HG02678 (cell line): ENCODE results near the gene UNC5B.

Experiments used
- ATAC-seq: cut with Tn5 transposase; IDR thresholded peaks from one replicate; pipeline ENCODE4 v1.9.1; 2021; ENCODE audit warnings: mild to moderate bottlenecking, moderate library complexity; ENCODE audit not compliant: unreplicated experiment

UNC5B gene

DNA sequence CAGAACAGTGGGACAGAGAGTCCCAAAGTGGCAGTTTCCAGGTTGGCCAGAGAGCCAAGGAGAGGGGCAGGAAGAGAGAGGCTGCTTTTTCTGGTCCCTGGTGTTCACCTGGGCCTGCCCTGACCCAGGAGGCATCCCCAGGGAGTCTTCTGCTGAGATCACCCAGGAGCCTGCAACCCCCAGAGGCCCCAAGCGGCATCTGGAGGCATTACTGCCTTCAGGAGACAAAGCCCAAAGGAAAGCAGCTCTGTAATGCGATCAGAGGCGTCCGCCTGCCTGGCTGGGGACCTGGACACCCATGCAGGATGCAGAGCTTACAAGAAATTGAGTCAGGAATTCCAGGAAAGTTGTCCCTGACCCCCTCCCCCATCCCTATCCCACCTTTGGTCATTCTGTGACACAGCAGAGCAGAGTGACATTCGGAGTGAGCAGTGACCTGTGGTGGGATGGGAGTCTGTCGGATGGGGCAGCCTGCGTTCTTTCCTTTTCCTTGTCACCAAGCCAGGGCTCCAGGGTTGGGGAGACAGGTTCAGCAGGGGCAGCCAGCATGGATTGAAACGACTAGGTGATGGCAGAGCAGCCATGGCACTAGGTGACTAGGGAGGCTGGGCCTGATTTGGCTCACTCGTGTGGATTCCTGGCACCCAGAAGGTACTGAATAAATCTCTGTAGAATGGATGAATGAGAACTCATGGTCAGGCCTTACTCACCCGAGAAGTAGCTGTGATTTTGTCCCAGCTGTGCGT lies 10.4 kb downstream of the UNC5B start:
- ATAC-seq = no peak

DNA sequence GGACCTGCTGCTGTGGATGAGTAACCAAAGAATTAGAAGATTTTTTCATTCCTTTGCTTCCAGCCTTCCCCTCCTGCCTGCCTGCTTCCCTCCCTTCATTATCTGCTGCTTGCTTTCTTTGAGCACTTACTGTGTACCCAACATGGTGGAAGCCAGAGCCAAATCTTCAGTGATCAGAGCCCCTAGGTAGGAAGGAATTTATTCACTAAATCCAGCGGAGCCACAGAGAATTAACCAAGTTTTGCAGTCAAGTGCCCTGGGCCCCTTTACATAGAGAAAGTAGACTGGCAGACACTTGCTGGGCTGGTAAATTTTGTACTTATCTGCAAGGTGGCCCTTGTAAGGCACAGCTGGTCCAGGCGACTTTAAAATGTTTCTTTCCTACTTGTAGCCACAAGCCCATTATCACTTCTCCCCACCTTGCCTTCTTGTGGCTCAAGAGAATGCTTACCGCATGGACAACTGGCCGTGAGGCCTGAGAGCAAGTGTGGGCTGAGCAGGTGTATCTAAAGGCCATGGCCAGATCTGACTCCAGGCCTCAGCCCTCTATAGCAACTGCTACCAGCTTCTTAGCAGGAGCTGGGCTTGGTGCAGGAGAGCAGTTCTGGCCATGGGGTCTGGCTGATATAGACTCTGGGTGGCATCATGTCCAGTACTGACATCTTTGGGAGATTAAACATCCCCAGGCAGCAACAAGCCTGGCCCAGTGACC lies 11.1 kb downstream of the UNC5B start:
- ATAC-seq = no peak

DNA sequence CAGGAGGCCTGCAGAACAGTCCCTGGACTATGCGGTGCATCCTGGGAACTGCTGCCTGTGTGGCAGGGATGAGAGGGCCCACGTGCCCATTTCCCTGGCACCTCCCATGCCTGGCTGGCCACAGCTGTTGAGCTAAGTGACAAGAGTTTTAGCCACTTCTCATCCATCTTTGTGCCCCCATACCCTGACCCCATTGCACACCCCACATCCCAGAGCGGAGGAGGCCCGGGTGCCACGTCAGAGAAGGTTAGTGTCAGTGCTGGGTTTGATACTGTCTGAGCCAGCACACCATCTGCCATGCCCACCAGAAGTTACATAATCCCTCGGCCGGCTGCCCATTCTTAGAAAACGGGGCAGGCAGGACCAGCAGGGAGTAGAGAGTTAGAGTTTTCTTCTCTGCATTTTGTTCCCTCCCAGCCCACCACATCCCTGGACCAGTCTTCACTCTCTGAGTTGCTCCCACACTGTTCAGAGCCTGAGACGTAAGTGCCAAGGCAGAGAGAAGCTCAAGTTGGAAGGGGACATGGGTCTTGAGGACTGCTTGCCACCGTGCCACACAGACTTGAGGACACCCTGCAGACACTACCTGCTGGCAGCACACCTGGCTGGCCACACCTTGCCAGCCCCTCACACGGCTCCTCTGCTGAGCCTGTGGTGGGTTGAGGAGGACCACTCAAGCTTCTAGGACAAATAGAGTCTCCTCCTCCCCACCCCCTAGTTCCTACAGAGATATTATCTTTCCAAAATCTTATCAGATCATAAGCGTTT lies 13.1 kb downstream of the UNC5B start:
- no peak for ATAC-seq

DNA sequence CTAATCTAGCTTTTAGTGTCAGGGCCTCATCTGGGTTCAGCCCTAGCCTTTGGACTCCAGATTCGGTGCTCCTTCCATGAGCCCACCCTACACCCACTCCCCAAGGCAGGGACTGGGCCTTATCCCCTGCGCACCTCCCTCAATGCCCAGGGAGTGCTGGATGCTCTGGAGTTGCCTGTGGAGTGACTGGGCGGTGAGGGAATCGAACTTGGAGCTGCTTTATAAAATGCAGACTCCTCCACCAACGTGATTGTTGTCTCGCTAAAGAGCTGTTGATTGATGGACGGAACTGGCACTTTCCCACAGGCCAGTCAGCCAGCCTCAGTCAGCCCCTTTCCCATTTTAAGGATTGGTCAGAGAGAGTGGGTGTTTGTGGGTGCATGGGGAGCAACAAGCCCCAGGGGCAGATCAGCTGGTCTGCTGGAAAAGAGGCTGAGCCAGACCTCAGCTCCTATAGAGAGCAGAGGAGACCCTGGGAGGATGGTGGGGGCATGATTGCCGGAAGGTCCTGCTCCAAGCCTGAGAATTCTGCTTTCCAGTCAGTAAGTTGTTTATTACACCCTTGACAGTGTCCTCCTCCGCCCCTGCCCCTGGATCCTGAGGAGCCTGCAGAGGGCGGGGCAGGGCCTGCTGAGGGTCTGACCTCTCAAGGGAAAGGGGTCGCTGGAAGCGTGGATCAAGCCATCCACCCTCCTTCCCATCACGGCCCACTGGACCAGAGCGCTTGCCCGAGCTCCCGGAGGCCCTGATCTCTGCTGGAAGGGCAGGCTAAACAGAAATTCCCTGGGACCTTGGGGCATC lies 16.7 kb downstream of the UNC5B start:
- ATAC-seq = no peak

DNA sequence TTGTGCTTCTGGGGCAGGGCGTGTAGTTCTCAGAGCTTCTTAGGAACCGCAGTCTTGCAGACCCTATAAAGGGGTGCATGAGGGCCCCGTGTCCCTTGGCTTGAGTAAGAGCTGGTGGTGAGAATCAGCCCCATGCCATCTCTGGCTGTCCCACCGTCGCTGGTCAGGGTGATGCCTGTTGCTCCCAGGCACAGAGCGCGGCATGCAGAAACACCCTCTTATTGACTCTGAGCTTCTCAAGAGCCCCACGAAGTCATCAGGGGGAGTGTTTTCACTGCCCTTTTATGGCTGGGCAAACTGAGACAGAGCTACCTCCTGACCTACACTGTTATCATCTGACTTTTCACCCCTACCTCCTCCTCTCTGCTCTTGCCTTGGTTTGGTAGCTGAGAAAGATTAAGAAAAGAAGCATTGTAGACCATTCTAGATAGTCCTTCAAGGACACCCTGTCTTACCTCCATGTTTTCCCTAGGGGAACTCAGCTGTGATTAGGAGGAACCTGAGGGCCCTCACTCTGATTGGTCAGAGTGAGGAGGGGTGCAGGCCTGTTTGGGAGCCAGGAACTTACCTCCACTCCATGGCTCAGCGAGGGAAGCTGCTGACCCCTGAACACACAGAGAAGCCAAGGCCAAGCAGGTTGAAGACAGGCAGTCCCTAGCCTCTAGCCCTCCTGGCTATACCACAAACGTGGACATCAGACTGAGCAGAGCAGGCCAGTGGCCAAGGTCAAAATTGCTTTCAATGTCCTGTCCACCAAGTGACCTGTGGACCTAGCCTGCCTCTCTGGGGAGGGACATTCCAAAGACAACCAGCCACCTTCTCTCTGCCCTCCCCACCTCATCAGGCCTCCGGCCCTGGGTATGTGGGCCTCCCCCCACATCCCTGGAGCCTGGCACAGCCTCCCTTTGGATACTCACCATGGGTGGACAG lies 17.6 kb downstream of the UNC5B start:
- ATAC-seq = no peak

DNA sequence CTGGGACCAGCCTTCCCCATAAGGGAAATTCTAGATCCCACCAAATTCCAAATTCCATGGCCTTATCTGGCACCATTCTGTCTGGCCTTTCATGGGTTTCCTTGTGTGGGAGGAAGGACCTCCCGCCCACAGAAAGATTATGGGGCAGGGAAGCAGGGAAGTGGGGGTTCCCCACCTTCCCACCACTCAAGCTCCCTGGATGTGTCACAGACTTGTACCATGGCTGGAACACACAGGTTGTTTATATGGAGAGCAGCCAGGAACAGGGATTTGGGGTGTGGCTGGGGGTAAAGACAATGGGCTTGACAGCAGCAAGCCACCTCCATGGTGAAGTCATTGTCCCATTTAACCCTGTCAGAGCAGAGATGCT lies 18.3 kb downstream of the UNC5B start:
- no peak for ATAC-seq

DNA sequence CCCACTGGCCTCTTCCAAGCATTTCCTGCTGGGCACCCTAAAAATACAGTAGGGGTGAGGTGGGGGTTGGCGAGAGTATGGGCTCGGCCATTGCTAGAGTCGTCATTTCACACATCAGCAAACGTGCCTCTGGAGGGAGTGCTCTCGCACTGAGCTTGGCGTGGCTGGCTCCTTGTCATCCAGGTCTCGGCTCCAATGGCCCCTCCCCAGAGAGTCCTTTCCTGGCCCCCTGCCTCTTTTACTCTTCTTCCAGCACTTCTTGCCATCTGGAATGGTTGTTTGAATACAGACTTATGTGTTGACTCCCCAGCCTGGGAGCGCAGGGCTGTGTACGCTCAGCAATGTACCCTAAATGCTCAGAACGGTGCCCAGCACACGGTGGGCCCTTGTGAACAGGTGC lies 18.8 kb downstream of the UNC5B start:
- no peak for ATAC-seq

DNA sequence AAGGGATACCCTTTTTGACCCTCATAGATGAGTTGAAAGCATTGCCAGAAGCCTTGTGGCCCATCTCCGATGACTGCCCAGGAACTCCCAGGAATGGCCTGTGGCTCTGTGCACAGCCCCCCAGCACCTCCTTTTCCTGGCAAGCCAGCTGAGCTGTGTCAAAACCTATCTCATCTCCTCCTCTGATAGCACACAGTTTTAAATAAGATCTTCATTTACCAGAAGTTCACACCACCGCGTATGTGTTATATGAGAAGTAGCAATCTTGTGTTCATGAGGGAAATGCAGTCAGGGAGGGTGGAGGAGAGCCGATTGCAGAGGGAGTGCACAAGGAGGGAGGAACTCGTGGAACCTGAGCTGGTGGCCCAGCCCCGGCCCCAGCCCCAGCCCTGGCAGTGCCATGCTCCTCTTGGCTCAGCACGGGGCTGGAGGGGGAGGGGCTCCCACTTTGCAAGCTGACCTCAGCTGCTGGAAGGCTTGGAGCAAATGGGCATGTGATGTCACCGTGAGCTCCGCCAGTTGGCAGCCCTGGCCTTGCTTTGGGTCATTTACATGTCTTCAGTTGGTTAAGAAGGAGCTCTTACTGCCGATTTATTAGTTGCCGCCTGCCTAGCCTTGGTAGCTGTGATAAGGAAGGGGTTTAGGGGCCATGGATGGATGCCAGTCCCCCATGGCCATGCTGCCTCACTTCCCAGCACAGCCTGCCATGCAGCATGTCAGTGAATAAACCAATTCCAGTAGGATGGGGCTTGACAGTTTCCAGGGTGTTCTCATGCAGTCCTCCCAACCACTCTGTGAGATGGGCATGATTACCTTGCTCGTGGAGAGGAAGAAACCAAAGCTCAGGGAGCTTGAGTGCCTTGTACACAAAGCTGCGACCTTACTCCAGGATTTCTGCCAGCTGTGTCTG lies 20.0 kb downstream of the UNC5B start:
- ATAC-seq = no peak

DNA sequence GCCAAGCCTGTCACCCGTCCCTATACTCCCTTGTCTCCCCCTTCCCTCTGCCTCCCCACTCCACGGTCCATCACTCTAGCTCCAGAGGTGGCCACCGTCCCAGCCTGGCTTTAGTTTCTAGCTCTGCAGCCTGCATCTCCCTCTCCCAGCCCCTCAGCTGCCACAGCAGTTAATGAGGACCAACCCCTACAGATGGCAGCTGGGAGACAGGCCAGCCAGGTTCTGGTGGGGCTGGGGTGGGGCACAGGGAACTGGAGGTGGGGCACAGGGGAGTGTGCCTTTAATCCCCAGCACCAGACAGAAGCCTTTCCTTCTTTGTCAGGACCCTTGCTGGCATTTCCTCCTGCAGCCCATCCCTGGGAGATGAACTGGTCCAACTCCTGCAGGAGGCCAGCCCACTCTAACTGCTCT lies 21.1 kb downstream of the UNC5B start:
- no peak for ATAC-seq

DNA sequence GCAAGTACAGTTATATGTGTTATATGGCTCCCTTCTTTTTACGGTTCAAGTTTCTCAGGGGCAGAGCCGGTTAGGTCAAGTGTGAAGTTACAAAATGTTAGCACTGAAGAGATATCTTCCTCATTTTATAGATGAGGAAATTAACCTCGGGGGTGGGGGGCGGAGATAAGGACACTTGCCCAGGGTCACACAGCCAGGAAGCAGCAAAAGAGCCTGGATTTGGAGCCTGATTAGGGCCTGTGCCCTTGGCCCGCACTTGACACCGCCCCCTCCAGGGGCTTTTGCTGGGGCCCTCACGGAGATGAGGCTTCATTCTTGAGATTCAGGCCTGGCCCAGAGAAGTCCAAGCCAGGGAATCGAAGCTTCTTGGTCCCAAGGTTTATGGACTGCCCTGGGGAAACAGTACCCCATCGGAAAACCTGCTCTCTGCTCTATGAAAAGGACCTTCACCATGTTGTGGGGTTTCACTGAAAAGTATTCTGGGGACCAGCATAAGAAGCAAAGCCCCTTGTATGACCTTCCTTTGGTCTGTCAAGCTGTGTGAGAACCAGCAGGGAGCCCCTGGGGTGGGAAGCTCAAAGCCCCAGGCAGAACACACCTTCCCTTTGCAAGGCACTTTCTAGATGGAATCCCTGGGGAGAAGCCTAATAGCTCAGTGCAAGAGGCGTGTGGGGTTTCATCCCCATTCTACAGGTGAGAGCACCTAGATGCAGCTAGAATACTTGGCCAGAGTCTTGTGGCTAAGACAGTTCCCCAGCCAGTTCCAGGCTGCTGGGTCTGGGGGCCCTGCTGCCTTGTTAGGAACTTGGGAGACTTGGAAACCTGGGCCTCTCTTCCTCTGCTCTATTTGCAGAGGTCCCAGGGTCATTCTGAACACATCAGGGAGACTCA lies 21.9 kb downstream of the UNC5B start:
- no peak for ATAC-seq

DNA sequence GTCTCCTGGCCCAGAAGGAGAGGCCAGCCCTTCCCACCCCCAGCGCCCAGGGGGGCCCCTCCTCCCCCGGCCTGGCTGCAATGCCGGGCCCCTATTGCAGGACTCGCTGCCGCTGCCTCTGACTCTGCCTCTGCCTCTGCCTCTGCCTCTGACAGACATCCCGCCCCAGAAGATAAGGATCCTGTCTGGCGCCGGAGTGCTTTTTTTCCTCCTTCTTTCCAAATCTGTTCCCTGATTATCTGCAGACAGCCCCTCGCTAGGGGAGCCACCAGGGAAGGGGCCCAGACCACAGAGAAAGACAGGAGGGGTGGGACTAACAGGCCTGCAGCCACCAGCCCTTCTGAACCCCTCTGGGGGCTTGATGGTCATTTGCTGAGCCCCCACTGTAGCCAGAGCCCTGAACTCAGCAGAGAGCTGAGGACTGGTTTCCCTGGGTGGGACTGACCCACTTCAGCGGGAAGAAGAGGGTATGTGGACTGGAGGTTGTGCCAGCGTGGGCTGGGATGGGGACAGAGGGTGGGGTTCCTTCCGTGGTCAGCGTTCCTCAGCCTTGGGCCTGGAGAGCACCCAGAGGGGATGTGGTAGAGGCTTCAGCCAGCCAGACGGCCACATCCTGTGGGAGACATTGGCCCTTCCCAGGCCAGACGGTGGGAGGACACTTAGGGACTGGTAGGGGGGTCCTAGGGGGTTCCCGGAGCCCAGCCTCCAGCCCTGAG lies 22.8 kb downstream of the UNC5B start:
- no peak for ATAC-seq

DNA sequence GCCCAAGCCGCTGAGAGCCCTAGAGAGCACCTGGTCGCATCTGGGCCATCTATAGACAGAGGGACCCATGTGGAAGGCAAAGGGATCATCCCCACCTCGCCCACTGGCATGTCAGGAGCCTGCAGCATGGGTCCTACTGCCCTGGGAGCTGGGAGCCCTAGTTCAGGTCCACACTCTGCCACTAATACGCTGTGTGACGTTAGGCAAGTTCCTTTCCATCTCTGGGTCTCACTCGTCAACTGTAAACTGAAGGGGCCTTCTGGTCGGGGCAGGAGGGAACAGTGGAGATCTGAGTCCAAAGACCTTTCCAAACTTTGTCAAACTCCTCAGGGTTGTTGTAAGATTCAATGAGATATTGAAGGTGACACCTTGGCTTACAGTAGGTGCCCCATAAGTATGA lies 23.4 kb downstream of the UNC5B start:
- ATAC-seq = no peak

DNA sequence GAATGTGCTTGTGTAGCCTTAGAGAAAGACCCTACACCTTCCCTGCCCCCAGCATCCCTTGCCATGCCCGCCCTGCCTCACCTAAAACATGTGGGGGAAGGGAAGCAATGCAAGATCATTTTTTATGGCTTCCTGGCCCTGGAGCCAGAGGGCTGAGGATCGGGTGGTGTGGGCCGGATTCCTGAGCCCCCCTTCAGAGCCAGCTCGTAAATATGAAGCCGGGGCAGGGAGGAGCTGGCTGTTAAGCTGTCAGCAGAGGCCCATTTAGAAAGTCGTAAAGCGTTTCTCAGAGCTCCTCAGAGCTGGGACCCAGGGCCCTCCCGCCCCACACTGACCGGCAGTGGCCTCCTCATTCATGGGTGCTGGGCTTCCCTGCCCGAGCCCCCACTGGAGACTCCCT lies 23.9 kb downstream of the UNC5B start:
- ATAC-seq = no peak

DNA sequence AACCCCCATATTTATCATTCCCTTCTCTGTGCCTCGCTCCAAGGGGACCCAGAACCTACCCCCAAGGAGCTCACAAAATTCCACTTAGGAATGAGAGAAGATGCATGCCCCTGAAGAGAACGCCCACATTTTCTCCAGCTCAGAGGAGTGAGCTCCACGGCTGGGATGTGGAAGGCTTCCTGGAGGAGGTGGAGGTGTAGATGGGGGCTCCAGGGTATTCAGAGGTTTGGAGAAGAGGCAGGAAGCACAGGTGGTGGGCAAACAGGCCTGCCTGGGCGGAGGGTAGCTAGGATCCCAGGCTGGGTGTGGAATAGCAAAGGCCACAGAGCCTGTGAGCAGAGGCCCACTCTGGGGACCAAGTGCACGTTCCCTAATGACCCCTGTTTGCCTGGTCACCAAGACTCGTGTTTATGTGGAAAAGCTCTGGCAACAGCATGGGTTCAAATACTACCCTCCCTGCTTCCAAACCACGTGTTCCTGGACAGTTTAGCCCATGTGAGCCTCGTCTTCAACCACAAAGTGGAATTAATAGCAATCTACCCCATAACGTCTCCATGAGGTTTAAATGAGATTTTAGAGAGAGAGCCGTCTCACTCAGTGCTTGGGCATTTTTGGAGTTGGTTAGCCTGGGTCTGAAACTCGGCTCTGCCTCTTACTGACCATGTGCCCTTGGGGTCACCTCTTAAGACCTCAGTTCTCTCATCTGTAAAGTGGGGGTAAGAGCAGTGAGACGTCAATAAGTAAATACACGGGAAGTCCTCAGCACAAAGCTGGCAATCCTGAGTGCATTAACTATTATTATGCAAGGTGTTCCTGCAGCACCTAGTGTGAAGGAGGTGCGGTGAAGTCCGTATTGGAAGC lies 24.7 kb downstream of the UNC5B start:
- ATAC-seq = no peak

DNA sequence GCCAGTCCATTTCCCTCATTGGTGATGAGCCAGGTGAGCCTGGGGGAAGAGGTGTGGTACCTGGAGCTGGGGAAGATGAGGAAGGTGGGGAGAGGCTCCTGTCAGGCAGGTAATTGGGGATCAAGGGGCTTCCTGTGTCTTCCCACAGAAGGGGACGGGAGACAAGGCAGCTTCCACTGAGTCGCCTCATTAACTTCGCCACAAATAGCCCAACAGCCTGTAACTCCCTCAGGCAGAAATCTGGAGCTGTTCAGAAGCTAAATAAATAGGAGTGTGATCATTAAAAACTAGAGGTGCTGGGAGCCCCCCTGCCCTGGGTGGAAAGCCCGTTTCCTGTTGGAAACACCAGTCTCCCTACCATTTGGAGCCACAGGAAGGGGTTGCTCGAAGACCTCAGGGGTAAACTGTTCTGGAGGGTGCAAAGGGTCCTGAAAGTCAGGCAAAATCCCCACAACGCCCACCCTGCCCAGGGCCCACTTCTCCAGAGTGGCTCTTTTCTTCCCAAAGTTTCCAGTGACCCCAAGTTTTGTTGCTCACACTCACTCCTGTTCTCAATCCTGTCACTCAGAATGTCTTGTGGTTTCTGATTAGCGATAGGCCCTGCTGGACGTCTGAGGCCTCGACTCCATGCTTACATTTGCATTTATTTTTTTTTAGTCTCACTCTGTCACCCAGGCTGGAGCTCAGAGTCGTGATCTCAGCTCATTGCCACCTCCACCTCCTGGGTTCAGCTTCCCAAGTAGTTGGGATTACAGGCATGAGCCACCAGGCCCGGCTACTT lies 25.7 kb downstream of the UNC5B start:
- ATAC-seq = no peak

DNA sequence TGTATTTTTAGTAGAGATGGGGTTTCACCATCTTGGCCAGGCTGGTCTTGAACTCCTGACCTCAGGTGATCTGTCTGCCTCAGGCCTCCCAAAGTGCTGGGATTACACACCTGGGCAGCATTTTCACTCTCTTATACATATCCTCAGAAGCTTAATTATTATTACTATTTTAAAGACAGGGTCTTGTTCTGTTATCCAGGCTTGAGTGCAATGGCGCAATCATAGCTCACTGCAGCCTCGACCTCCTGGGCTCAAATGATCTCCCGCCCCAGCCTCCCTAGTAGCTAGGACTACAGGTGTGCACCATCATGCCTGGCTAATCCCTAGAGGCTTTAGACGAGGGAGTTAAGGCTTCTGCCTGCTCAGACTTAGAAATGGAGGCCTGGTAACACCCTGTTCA lies 26.3 kb downstream of the UNC5B start:
- ATAC-seq = no peak
